Panc1 (cell line): ENCODE data around the gene ZNF771.

ENCODE experiments used
- CTCF ChIP-seq: fragments of 450-650 bp; IDR thresholded peaks from 2 replicates; pipeline ENCODE4 v1.5.1; 2017; ENCODE audit warnings: mild to moderate bottlenecking
- POLR2AphosphoS5 ChIP-seq: IDR thresholded peaks from 2 replicates; pipeline ENCODE4 v1.6.1; 2012; ENCODE audit warnings: mild to moderate bottlenecking, low read depth, low read length, moderate library complexity
- SIN3A ChIP-seq: IDR thresholded peaks from 2 replicates; pipeline ENCODE4 v1.6.1; 2012; ENCODE audit warnings: low read depth, mild to moderate bottlenecking, low read length, moderate library complexity, borderline replicate concordance; ENCODE audit not compliant: insufficient read depth

GRCh38 chr16:30368792-30369090 is 38.7 kb upstream of the ZNF771 start:
- TF ChIP-seq CTCF (no peak), SIN3A (no peak), POLR2AphosphoS5 (no peak)
